K562 (cell line): ENCODE results near the gene POLR3E. TPM values are rescaled to one million over a fixed set of nuclear protein-coding genes. Genes with fewer than 3 reads are reported as not detected.

Experiments used
- ATAC-seq: fragments of 200-7000 bp; cut with Tn5 transposase; 3 replicates; pipeline ENCODE4 v1.9.1; 2020; ENCODE audit warnings: moderate library complexity
- BruUV-seq: library from RNA; stranded (reverse); fragments of 400-500 nt; replicated peaks from 2 replicates; lab custom pipeline; 2021; lab: Mats Ljungman, UMichigan
- CTCF ChIA-PET: fragments of 300-600 bp; formaldehyde crosslinking; extraction: SDS; loops from one replicate; lab custom pipeline; 2021; ENCODE audit warnings: low intra/inter-chr PET ratio; lab: Yijun Ruan, JAX
- POLR2A ChIA-PET: fragments of 300-600, 350-650 bp; sonication (Branson Sonifier 250); formaldehyde crosslinking; extraction: SDS; loops from one replicate; lab custom pipeline; 2021; ENCODE audit warnings: antibody characterized with exemption, inconsistent platforms; lab: Yijun Ruan, JAX
- DNase-seq, 4 experiments: peaks; one replicate each; pipeline versions ENCODE4 v3.0.0 to v3.0.0-alpha.2; 2011 to 2018; ENCODE audit warnings: low spot score in 3 of 4, mixed read lengths in 3 of 4; ENCODE audit errors: extremely low read depth in 1 of 4
- FAIRE-seq: peaks from 2 replicates; lab custom pipeline; 2011; peaks lifted over from hg19 to GRCh38; lab: Jason Lieb, UNC
- H2AFZ ChIP-seq: 2 replicates; pipeline ENCODE4 v1.6.0; 2011; ENCODE audit warnings: low read depth, low read length, control low read depth, inconsistent platforms
- H3K27ac ChIP-seq: fragments of 200-600 bp; 3 replicates; pipeline ENCODE4 v1.8.0; 2011; ENCODE audit warnings: low read depth, mild to moderate bottlenecking, control low read depth, inconsistent platforms, low read length, moderate library complexity, mixed read lengths; ENCODE audit errors: extremely low read depth
- H3K27me3 ChIP-seq, 2 experiments: fragments of 300-600 bp in 1 of 2; 2 replicates in 1 of 2; 3 replicates in 1 of 2; pipeline versions ENCODE4 v1.6.0 to v1.8.0; 2011; ENCODE audit warnings: inconsistent platforms in 2 of 2, low read length in 2 of 2, mild to moderate bottlenecking in 1 of 2, mixed read lengths in 1 of 2, moderate library complexity in 1 of 2; ENCODE audit not compliant: control insufficient read depth in 2 of 2, insufficient read depth in 2 of 2
- H3K36me3 ChIP-seq: fragments of 300-600 bp; 3 replicates; pipeline ENCODE4 v1.8.0; 2011; ENCODE audit warnings: mild to moderate bottlenecking, low read length, inconsistent platforms; ENCODE audit not compliant: control insufficient read depth, insufficient read depth
- H3K4me1 ChIP-seq, 2 experiments: fragments of 200-600 bp in 1 of 2; replicated peaks in 1 of 2; 2 replicates in 1 of 2; 3 replicates in 1 of 2; pipeline versions ENCODE4 v1.5.1 to v1.8.0; 2011; ENCODE audit warnings: inconsistent platforms in 2 of 2, low read length in 2 of 2, mild to moderate bottlenecking in 1 of 2, mixed read lengths in 1 of 2, moderate library complexity in 1 of 2; ENCODE audit not compliant: control insufficient read depth in 2 of 2, insufficient read depth in 2 of 2
- H3K4me2 ChIP-seq: 2 replicates; pipeline ENCODE4 v1.6.1; 2011; ENCODE audit warnings: low read length, control low read depth, inconsistent platforms, mixed read lengths; ENCODE audit not compliant: insufficient read depth
- H3K4me3 ChIP-seq: fragments of 200-600 bp; sonication (generic), shearing (Covaris generic); 2 replicates; pipeline ENCODE4 v1.5.1; 2016; ENCODE audit warnings: control low read depth, inconsistent platforms
- H3K79me2 ChIP-seq: fragments of 200-600 bp; 3 replicates; pipeline ENCODE4 v1.8.0; 2011; ENCODE audit warnings: low read length, inconsistent platforms; ENCODE audit not compliant: control insufficient read depth, insufficient read depth
- H3K9ac ChIP-seq, 2 experiments: 2 replicates each; pipeline versions ENCODE4 v1.6.0 to v1.6.1; 2011; ENCODE audit warnings: low read depth in 2 of 2, low read length in 2 of 2, control low read depth in 1 of 2, inconsistent platforms in 1 of 2, mild to moderate bottlenecking in 1 of 2, mixed read lengths in 1 of 2; ENCODE audit not compliant: insufficient read depth in 1 of 2
- H3K9me1 ChIP-seq: one replicate; pipeline ENCODE4 v1.6.0; 2011; ENCODE audit warnings: inconsistent platforms, mild to moderate bottlenecking, low read length, moderate library complexity; ENCODE audit not compliant: control insufficient read depth, insufficient read depth
- H3K9me3 ChIP-seq: replicated peaks from 2 replicates; pipeline ENCODE4 v1.5.1; 2011; ENCODE audit warnings: low read depth, low read length, inconsistent platforms; ENCODE audit not compliant: control insufficient read depth, insufficient read depth
- H4K20me1 ChIP-seq: replicated peaks from 2 replicates; pipeline ENCODE4 v1.6.1; 2011; ENCODE audit warnings: low read length, inconsistent platforms, mixed read lengths; ENCODE audit not compliant: control insufficient read depth, insufficient read depth
- CREM ChIP-seq: IDR thresholded peaks from 2 replicates; pipeline ENCODE4 v1.6.1; 2014; ENCODE audit warnings: antibody characterized with exemption, low read depth
- GMEB1 ChIP-seq: fragments of 250-450 bp; sonication (Bioruptor Pico); IDR thresholded peaks from 2 replicates; pipeline ENCODE4 v1.4.0; 2020; ENCODE audit warnings: mild to moderate bottlenecking
- HOMEZ ChIP-seq: fragments of 250-450 bp; sonication (Bioruptor Pico); IDR thresholded peaks from 2 replicates; pipeline ENCODE4 v1.4.0; 2020; ENCODE audit warnings: mild to moderate bottlenecking, moderate library complexity
- KLF16 ChIP-seq: IDR thresholded peaks from 2 replicates; pipeline ENCODE4 v1.6.1; 2016; ENCODE audit warnings: antibody characterized with exemption
- MTA2 ChIP-seq: fragments of 450-650 bp; IDR thresholded peaks from 2 replicates; pipeline ENCODE4 v1.6.1; 2016; ENCODE audit warnings: low read depth
- PHTF2 ChIP-seq: fragments of 250-450 bp; sonication (Bioruptor Pico); IDR thresholded peaks from 2 replicates; pipeline ENCODE4 v1.5.0; 2021; ENCODE audit warnings: mild to moderate bottlenecking
- RERE ChIP-seq: sonication (generic); formaldehyde crosslinking; IDR thresholded peaks from 2 replicates; pipeline ENCODE4 v1.8.0; 2023; ENCODE audit warnings: missing genetic modification reagents, mild to moderate bottlenecking, borderline replicate concordance
- U2AF2 ChIP-seq: fragments of 200-400 bp; formaldehyde crosslinking; optimal IDR thresholded peaks from 2 replicates; pipeline ENCODE3; 2017; ENCODE audit warnings: low read depth, mild to moderate bottlenecking, low read length
- USF1 ChIP-seq: sonication (generic); formaldehyde crosslinking; IDR thresholded peaks from 2 replicates; pipeline ENCODE4 v1.9.0; 2022; ENCODE audit warnings: mild to moderate bottlenecking, missing genetic modification reagents
- ZBTB17 ChIP-seq: fragments of 450-650 bp; formaldehyde crosslinking; IDR thresholded peaks from 2 replicates; pipeline ENCODE4 v1.4.0; 2020; ENCODE audit warnings: mild to moderate bottlenecking
- ZNF23 ChIP-seq: fragments of 250-450 bp; sonication (Bioruptor Pico); IDR thresholded peaks from 2 replicates; pipeline ENCODE4 v1.4.0; 2020; ENCODE audit warnings: mild to moderate bottlenecking
- ZNF551 ChIP-seq: fragments of 250-450 bp; sonication (Bioruptor Pico); IDR thresholded peaks from 2 replicates; pipeline ENCODE4 v1.5.0; 2021; ENCODE audit warnings: mild to moderate bottlenecking, moderate library complexity
- ZNF584 ChIP-seq: fragments of 200-800 bp; sonication (Bioruptor generic); IDR thresholded peaks from 2 replicates; pipeline ENCODE4 v1.6.1; 2016; ENCODE audit warnings: low read depth, mild to moderate bottlenecking, missing genetic modification characterization, missing compliant biosample characterization
- WGBS: fragments of 100-300 bp; shearing (Covaris generic); methylation state at CpG from one replicate; pipeline ENCODE4 v1.1.6; 2016; ENCODE audit warnings: low coverage, mixed read lengths; ENCODE audit not compliant: insufficient coverage; ENCODE audit errors: missing lambda C conversion rate; 5-methylcytosine and 5-hydroxymethylcytosine counted together
- in situ Hi-C: fragments of 300-500 bp; cut with MboI; formaldehyde crosslinking; loops from 4 replicates; pipeline ENCODE4 v1.15.0; 2018; ENCODE audit warnings: inconsistent platforms, mixed read lengths
- intact Hi-C: fragments of 100-400 bp; cut with micrococcal nuclease; formaldehyde crosslinking; loops from 2 replicates; pipeline ENCODE4 v1.14.2; 2022
- polyA plus RNA-seq, 8 experiments: library from polyadenylated mRNA; depleted of rRNA in 4 of 8; stranded (reverse) in 5 of 8; unstranded in 3 of 8; fragments of >200 nt; fragmentation: Nextera tagmentation in 2 of 8; fragmentation: Illumina TruSeq in 1 of 8; extraction: Ambion mirVana in 2 of 8; extraction: Trizol in 1 of 8; gene quantifications; 2 replicates each; pipeline versions ENCODE4 v1.2.1 to v1.2.3, GENCODE V29; 2011 to 2014; ENCODE audit warnings: inconsistent platforms in 1 of 8, missing spikeins in 1 of 8
- total RNA-seq, 7 experiments: library from RNA; depleted of rRNA in 6 of 7; stranded (reverse); fragments of >200 nt in 6 of 7; fragmentation: Illumina TruSeq in 2 of 7; extraction: Trizol in 2 of 7; gene quantifications; 2 replicates each; pipeline versions ENCODE4 v1.2.1 to v1.2.3, GENCODE V29; 2011 to 2021; ENCODE audit warnings: low replicate concordance in 1 of 7

POLR3E gene
- total and polyA plus RNA-seq, 9 of the 15 experiments (the other 6 are each of a cell fraction or from before 2014, with no cell fraction given), result 17.7 to 151 (median 82.6) TPM

DNA sequence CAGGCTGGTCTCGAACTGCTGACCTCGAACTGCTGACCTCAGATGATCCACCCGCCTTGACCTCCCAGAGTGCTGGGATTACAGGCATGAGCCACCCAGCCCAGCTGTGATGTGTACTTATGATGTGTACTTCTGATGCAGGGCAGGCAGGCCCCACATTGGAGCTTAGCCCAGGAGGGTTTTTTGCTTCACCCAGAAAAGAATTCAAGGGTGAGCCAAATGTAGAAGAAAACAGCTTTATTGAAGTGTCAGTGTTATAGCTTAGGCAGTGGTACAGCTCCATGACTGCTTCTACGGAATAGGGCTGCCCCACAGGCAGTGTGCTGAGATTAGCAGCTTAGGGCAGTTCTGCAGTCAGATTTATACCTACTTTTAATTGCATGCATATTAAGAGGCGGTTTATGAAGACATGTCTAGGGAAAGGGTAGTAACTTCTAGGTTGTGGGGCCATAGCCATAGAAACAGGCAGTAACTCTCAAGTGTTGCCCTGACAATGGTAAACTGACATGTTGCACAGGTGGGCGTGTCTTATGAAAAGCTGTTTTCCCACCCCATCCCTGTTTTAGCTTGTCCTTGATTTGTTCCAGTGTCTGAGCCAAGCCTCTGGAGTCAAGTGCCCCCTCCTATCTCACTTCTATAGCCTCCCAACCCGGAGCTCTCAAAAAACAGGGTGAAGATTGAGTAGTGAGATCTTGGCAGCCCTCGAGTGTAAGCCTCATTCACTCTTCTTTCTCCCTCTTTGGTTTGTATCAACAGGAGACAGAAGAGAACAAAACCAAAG, 24.1 kb upstream of the POLR3E start:
- H3K4me2 ChIP-seq, result no peak overlapping the region
- H3K9me3 ChIP-seq, result no peaks in the 10 kb centered on the region
- H2AFZ ChIP-seq, result no peak overlapping the region
- H3K36me3 ChIP-seq, result peaks cover 80% of the 10 kb centered on the region; the same call in 2 of the 3 replicates
- H3K27me3 ChIP-seq, result no peaks in the 10 kb centered on the region
- no peaks in the 10 kb centered on the region for H4K20me1 ChIP-seq
- ATAC-seq (no peak), DNase-seq (no peak), FAIRE-seq (no peak)
- peak overlapping the region in 1 of 2 experiments; percentile 35; a peak in 1 of 4 replicates for H3K9ac ChIP-seq
- H3K9me1 ChIP-seq, result no peaks in the 10 kb centered on the region
- 76% methylated on average over 7 of the region's 8 CpGs for WGBS
- no peak overlapping the region for H3K27ac ChIP-seq
- intact Hi-C loops, result no loop called here
- no peaks in the 10 kb centered on the region for H3K79me2 ChIP-seq
- ChIA-PET CTCF (no interaction called here), POLR2A (interaction anchor here (0.6 to 2.6 kb wide), 4 partner anchors 9 to 107 kb away, joined by 3 to 9 read pairs (median 4); partner anchors contain the start of gene POLR3E)
- H3K4me3 ChIP-seq, result no peak overlapping the region
- BruUV-seq, result no TSS peak
- in situ Hi-C loops, result no loop called here
- H3K4me1 ChIP-seq, result no peaks in the 10 kb centered on the region
- TF ChIP-seq ZNF23 (no peak), ZBTB17 (CRISPR knock-in tag) (no peak), ZNF551 (no peak), KLF16 (no peak), GMEB1 (no peak), CREM (no peak), USF1 (CRISPR knock-in tag) (no peak), ZNF584 (CRISPR knock-in tag) (no peak), RERE (CRISPR knock-in tag) (no peak), HOMEZ (CRISPR knock-in tag) (no peak), U2AF2 (no peak), PHTF2 (CRISPR knock-in tag) (no peak), MTA2 (no peak)
